ENCODE measurements around the gene CDCA7L.

DNA sequence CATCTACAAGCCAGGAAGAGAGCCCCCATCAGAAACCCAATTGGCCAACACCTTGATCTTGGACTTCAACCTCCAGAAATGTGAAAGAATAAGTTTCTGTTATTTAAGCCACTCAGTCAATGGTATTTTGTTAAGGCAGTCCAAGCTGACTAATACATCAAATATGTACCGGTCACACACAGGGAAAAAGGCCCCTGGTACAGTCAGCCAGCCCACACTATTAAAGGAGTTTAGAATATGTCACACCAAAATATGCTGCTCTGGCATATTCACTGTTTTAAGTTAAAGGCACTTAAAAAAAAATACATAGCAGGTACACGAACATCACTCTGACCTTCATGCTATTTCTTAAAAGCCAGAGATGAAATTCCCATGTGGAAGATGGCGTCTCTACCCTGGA lies 15.2 kb upstream of the CDCA7L start:
- TF ChIP-seq, protein P1, sequence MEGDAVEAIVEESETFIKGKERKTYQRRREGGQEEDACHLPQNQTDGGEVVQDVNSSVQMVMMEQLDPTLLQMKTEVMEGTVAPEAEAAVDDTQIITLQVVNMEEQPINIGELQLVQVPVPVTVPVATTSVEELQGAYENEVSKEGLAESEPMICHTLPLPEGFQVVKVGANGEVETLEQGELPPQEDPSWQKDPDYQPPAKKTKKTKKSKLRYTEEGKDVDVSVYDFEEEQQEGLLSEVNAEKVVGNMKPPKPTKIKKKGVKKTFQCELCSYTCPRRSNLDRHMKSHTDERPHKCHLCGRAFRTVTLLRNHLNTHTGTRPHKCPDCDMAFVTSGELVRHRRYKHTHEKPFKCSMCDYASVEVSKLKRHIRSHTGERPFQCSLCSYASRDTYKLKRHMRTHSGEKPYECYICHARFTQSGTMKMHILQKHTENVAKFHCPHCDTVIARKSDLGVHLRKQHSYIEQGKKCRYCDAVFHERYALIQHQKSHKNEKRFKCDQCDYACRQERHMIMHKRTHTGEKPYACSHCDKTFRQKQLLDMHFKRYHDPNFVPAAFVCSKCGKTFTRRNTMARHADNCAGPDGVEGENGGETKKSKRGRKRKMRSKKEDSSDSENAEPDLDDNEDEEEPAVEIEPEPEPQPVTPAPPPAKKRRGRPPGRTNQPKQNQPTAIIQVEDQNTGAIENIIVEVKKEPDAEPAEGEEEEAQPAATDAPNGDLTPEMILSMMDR (IDR thresholded peaks at IDR 0.05) = no peak
- no peak for TF ChIP-seq POLR2A (IDR thresholded peaks at IDR 0.05)
